Nephron progenitor cell (in vitro differentiated cells): ENCODE results near the gene NBEAL2.

Experiments used
- DNase-seq: peaks from one replicate; pipeline ENCODE4 v3.0.0; 2021
- H3K27ac Mint-ChIP-seq: 2 replicates; pipeline ENCODE4 v1.8.0; 2021; ENCODE audit warnings: mild to moderate bottlenecking, moderate library complexity, mixed read lengths
- H3K27me3 Mint-ChIP-seq: 2 replicates; pipeline ENCODE4 v1.8.0; 2021; ENCODE audit warnings: mild to moderate bottlenecking, low read depth, mixed read lengths; ENCODE audit not compliant: poor library complexity
- H3K36me3 Mint-ChIP-seq: 2 replicates; pipeline ENCODE4 v1.8.0; 2021; ENCODE audit warnings: low read depth, mixed read lengths
- H3K4me1 Mint-ChIP-seq: 2 replicates; pipeline ENCODE4 v1.8.0; 2021; ENCODE audit warnings: mixed read lengths
- H3K4me3 Mint-ChIP-seq: 2 replicates; pipeline ENCODE4 v1.8.0; 2021; ENCODE audit warnings: mild to moderate bottlenecking, moderate library complexity, mixed read lengths
- H3K9me3 Mint-ChIP-seq: 2 replicates; pipeline ENCODE4 v1.8.0; 2021; ENCODE audit warnings: mild to moderate bottlenecking, moderate library complexity, mixed read lengths
- TF ChIP-seq, protein P1 (sequence below): fragments of 200-600 bp; sonication (generic); IDR thresholded peaks from 2 replicates; pipeline ENCODE4 v1.5.0; 2021; ENCODE audit warnings: antibody characterized with exemption

The NBEAL2 gene

DNA sequence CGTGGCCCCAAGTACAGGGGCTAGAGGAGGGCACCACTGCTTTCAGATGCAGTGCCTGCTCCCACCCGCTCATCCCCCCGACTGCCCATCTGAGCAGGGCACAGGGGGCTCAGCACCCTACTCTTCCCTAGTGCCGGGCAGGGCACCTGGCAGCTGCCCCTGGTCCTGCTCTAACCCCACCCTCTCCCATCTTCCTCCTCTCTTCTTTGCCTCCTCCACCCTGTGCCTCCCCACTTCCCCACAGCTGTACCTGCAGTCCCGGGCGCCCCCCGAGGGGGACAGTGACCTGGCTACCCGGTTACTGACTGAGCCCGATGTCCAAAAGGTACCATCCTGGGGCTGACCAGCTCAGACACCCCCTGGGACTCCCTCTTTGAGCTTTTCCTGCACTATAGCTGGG, 12.8 kb downstream of the NBEAL2 start:
- Mint-ChIP-seq H3K4me1 (peaks cover 12% of the 10 kb centered on the region), H3K4me3 (no peak overlapping the region), H3K27me3 (no peaks in the 10 kb centered on the region), H3K27ac (no peak overlapping the region), H3K36me3 (no peaks in the 10 kb centered on the region), H3K9me3 (no peaks in the 10 kb centered on the region)
- no peak for DNase-seq
- TF ChIP-seq, protein P1, sequence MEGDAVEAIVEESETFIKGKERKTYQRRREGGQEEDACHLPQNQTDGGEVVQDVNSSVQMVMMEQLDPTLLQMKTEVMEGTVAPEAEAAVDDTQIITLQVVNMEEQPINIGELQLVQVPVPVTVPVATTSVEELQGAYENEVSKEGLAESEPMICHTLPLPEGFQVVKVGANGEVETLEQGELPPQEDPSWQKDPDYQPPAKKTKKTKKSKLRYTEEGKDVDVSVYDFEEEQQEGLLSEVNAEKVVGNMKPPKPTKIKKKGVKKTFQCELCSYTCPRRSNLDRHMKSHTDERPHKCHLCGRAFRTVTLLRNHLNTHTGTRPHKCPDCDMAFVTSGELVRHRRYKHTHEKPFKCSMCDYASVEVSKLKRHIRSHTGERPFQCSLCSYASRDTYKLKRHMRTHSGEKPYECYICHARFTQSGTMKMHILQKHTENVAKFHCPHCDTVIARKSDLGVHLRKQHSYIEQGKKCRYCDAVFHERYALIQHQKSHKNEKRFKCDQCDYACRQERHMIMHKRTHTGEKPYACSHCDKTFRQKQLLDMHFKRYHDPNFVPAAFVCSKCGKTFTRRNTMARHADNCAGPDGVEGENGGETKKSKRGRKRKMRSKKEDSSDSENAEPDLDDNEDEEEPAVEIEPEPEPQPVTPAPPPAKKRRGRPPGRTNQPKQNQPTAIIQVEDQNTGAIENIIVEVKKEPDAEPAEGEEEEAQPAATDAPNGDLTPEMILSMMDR = no peak

DNA sequence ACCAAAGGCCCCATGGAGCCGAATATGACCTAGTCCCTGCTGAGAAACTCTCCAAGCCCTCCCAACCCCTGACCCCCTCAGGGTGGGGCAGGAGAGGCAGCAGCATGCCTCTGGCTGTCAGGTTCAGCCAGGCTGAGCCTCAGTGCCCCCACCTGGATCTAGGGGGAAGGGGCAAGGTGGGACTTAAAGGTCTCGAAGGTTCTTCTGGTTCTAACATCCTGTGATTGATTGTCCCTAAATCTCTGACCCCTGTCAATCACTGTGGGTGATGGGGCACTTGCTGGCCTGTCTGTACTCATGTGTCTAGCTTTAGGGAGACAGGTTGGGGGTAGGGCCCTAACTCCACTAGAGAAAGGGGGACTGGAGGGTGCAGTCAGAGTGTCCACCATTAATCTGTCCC, 13.8 kb downstream of the NBEAL2 start:
- H3K27me3 Mint-ChIP-seq = no peaks in the 10 kb centered on the region
- TF ChIP-seq, protein P1 = no peak
- H3K9me3 Mint-ChIP-seq = no peaks in the 10 kb centered on the region
- DNase-seq = no peak
- peaks cover 9% of the 10 kb centered on the region for H3K4me1 Mint-ChIP-seq
- no peak overlapping the region for H3K27ac Mint-ChIP-seq
- H3K4me3 Mint-ChIP-seq = no peak overlapping the region
- no peaks in the 10 kb centered on the region for H3K36me3 Mint-ChIP-seq

DNA sequence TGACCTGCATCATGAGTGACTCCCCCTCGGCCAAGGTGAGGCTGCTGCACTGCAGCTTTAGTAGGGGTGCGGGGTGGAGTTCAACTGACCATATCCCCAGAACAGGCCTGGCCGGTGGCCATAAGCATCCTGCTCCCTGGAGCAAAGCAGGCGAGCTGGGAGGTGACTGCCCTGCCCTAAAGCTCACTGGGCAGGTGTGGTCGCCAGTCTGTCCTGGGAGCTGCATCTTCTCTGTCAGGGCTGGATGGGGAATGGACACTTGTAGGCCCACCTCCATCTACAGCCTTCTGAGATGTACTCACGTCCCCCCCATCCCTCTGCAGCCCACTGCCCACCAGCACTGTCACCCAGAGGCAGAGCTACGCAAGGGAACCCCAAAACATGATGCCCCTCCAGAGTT, 14.5 kb downstream of the NBEAL2 start:
- Mint-ChIP-seq H3K4me1 (peaks cover 15% of the 10 kb centered on the region), H3K27ac (no peak overlapping the region), H3K36me3 (no peaks in the 10 kb centered on the region), H3K9me3 (no peaks in the 10 kb centered on the region), H3K27me3 (no peaks in the 10 kb centered on the region), H3K4me3 (no peak overlapping the region)
- DNase-seq = no peak
- TF ChIP-seq, protein P1 = no peak

DNA sequence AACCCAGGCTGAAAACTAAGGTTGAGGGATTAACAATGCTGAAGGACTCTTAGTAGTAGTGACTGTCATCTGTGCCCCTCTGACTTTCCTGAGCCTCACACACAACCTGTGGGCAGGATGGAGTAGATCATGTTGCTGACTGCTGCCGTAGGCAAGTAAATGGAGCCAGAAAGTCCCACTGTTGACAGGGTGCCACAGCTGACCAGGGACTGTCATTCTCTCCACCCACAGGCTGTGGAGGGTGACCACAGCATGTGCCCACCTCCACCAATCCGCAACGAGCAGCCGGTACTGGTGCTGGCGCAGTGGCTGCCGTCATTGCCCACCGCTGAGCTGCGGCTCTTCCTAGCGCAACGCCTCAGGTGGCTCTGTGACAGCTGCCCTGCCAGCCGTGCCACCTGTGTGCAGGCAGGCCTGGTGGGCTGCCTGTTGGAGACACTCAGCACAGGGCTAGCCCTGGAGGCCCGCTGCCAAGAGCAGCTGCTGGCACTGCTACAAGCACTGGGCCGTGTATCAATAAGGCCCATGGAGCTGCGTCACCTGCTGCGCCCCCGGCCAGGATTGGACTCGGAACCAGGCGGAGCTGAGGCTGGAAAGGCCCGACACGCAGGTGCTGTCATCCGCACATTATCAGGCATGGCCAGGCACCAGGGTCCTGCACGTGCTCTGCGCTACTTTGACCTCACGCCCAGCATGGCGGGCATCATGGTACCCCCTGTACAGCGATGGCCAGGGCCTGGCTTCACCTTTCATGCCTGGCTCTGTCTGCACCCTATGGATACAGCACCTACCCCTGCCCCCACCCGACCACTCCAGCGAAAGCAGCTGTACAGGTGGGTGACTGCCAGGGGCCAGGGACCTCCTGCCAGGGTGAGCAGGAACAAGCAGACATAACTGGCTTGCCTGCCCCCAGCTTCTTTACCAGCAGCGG, 15.6 kb downstream of the NBEAL2 start:
- Mint-ChIP-seq H3K36me3 (no peaks in the 10 kb centered on the region), H3K4me3 (no peak overlapping the region), H3K27ac (no peak overlapping the region), H3K9me3 (no peaks in the 10 kb centered on the region), H3K4me1 (peaks cover 15% of the 10 kb centered on the region), H3K27me3 (no peaks in the 10 kb centered on the region)
- no peak for DNase-seq
- TF ChIP-seq, protein P1 = no peak

DNA sequence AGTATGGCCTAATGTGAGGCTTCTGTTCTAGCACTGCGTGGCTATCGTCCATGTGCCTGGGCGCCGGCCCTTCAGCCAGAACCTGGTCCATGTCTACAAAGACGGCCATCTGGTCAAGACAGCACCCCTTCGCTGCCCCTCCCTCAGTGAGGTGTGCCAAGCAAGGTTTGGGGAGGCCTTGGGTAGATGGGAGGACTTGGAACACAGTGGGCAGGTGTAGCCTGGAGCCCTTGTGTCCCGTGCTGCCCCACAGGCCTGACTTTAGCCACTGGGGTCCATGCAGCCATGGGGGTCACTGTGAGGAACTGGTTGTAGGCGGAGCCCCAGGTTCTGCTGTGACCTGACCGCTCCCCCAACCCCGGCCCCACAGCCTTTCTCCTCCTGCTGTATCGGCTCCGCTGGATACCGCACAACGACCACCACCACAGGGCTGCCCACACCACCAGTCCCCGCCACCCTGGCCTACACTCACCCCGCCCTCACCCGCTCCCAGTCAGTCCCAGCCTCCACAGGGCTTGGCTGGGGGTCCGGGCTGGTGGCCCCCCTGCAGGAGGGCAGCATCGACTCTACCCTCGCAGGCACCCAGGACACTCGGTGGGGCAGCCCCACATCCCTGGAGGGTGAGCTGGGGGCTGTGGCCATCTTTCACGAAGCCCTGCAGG, 16.6 kb downstream of the NBEAL2 start:
- TF ChIP-seq, protein P1 = no peak
- Mint-ChIP-seq H3K36me3 (no peaks in the 10 kb centered on the region), H3K4me1 (peaks cover 15% of the 10 kb centered on the region), H3K4me3 (no peak overlapping the region), H3K9me3 (no peaks in the 10 kb centered on the region), H3K27ac (no peak overlapping the region), H3K27me3 (no peaks in the 10 kb centered on the region)
- DNase-seq = no peak
